Body of pancreas (tissue), 4 donors: ENCODE measurements around the gene SLC44A1.

Experiments used
- CTCF ChIP-seq, 7 experiments: fragments of 450-650 bp in 4 of 7; fragments of 200-600 bp in 3 of 7; sonication (generic) in 3 of 7; IDR thresholded peaks; one replicate each; pipeline ENCODE4 v1.5.1; 2016 to 2019; ENCODE audit warnings: antibody characterized with exemption in 7 of 7
- POLR2A ChIP-seq, 3 donors: fragments of 450-650 bp; IDR thresholded peaks; one replicate each; pipeline ENCODE4 v1.6.1; 2016; ENCODE audit warnings: antibody characterized with exemption in 3 of 3, mild to moderate bottlenecking in 2 of 3

GRCh38 chr9:105206821-105207699 is 37.4 kb upstream of the SLC44A1 start:
- no peak for TF ChIP-seq CTCF (IDR thresholded peaks at IDR 0.05)
- no peak for TF ChIP-seq POLR2A (IDR thresholded peaks at IDR 0.05)
